Common myeloid progenitor, CD34-positive (primary cell): ENCODE results near the gene SCD5.

Experiments
- CTCF ChIA-PET: fragments of 350-600 bp; sonication (Branson Sonifier 250); formaldehyde crosslinking; loops from one replicate; lab custom pipeline; 2021; ENCODE audit warnings: antibody characterized with exemption; lab: Charles Lee
- POLR2A ChIA-PET: fragments of 350-600 bp; sonication (Branson Sonifier 250); formaldehyde crosslinking; loops from one replicate; lab custom pipeline; 2021; ENCODE audit warnings: antibody characterized with exemption; lab: Charles Lee
- DNase-seq, 3 donors: peaks; one replicate each; pipeline versions ENCODE4 v3.0.0 to v3.0.0-alpha.2; 2013
- H3K27ac ChIP-seq, 2 experiments: 1 replicate in 1 of 2; 2 replicates in 1 of 2; pipeline ENCODE4 v1.7.0; 2013; ENCODE audit warnings: inconsistent platforms in 2 of 2, low read length in 2 of 2, mild to moderate bottlenecking in 2 of 2, low read depth in 1 of 2, moderate library complexity in 1 of 2; ENCODE audit not compliant: severe bottlenecking in 2 of 2, insufficient read depth in 1 of 2, poor library complexity in 1 of 2
- H3K27me3 ChIP-seq, 5 experiments: replicated peaks in 2 of 5; 1 replicate in 3 of 5; 2 replicates in 2 of 5; pipeline versions ENCODE4 v1.6.1 to v1.7.0; 2013; ENCODE audit warnings: low read length in 4 of 5, mild to moderate bottlenecking in 2 of 5, moderate library complexity in 2 of 5, inconsistent platforms in 1 of 5; ENCODE audit not compliant: insufficient read depth in 5 of 5, control insufficient read depth in 4 of 5
- H3K36me3 ChIP-seq, 4 experiments: 1 replicate in 2 of 4; 2 replicates in 2 of 4; pipeline versions ENCODE4 v1.6.1 to v1.7.0; 2013; ENCODE audit warnings: low read length in 3 of 4, control low read depth in 1 of 4, mild to moderate bottlenecking in 1 of 4; ENCODE audit not compliant: control insufficient read depth in 4 of 4, insufficient read depth in 4 of 4
- H3K4me1 ChIP-seq, 4 experiments: 1 replicate in 3 of 4; 2 replicates in 1 of 4; pipeline versions ENCODE4 v1.6.1 to v1.7.1; 2013; ENCODE audit warnings: low read length in 3 of 4, mild to moderate bottlenecking in 3 of 4, control low read depth in 1 of 4, inconsistent platforms in 1 of 4, moderate library complexity in 1 of 4; ENCODE audit not compliant: control insufficient read depth in 4 of 4, insufficient read depth in 4 of 4; ENCODE audit errors: control extremely low read depth in 1 of 4
- H3K4me3 ChIP-seq, 7 experiments: 1 replicate in 4 of 7; 2 replicates in 3 of 7; pipeline versions ENCODE4 v1.5.1 to v1.7.0; 2013; ENCODE audit warnings: mild to moderate bottlenecking in 7 of 7, low read length in 6 of 7, moderate library complexity in 6 of 7, inconsistent platforms in 2 of 7, low read depth in 2 of 7, control low read depth in 1 of 7; ENCODE audit not compliant: insufficient read depth in 4 of 7, control insufficient read depth in 1 of 7; ENCODE audit errors: extremely low read depth in 1 of 7
- H3K9me3 ChIP-seq, 5 experiments: 1 replicate in 4 of 5; 2 replicates in 1 of 5; pipeline versions ENCODE4 v1.6.1 to v1.7.1; 2013; ENCODE audit warnings: low read length in 4 of 5, mild to moderate bottlenecking in 2 of 5, inconsistent platforms in 1 of 5, low read depth in 1 of 5, moderate library complexity in 1 of 5; ENCODE audit not compliant: control insufficient read depth in 4 of 5, insufficient read depth in 2 of 5; ENCODE audit errors: control extremely low read depth in 1 of 5
- WGBS: methylation state at CpG from one replicate; pipeline ENCODE4 v1.1.5; 2013; ENCODE audit not compliant: insufficient coverage; 5-methylcytosine and 5-hydroxymethylcytosine counted together

Gene SCD5

DNA sequence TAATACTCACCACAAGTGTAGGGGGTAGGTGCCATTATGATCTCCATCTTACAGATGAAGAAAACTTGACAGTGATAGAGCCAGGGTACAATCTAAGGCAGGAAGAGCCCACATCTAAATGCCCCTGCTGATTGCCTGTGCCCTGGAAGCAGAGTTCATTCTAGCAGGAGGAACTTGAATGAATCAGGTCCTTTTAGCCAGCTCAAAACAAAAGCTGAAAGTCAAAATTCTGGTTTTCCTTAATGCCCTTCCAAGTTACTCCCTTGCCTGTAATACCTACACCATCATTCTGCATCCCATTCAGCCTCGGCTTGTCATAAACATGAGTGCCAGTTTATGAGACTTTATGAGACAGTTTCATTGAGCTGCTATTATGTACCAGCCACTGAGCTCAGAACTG, 89.6 kb downstream of the SCD5 start:
- Histone ChIP-seq H3K4me3 (no peak overlapping the region), H3K4me1 (no peaks in the 10 kb centered on the region), H3K27ac (no peak overlapping the region), H3K36me3 (no peaks in the 10 kb centered on the region), H3K27me3 (no peaks in the 10 kb centered on the region), H3K9me3 (no peaks in the 10 kb centered on the region)
- ChIA-PET CTCF (no interaction called here), POLR2A (no interaction called here)
- no peak for DNase-seq
- no CpG with 5 or more reads among the region's 1 CpG for WGBS

DNA sequence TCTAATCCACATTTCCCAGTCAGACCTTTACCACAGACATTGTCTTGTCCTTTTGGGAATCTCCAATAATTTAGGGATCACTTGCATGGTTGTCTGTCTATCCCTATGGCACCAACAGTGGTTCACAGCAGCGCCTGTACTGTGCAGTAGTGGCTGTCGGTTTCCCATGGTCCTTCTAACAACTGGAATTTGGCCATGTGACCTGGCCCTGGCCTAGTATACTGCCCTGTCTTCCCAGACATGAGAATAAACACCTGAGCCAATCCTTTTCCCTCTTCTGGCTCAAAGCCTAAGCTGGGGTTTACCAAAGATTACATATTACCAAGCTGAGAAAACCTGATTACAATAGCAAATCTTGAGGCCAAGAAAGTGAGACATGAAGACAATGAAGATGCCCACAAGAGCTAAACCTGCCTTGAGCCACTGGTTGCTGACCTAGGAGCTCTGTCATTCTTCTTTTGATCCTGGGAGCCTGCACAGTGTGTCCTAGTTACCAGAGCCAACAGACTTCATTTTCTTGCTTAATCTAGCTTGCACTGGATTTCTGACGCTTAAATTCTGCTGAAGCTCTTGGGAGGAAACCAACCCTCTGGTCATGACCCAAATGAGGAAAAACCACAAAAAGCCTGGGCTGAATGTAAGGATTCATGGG, 92.1 kb downstream of the SCD5 start:
- ChIA-PET POLR2A (no interaction called here), CTCF (interaction anchor here (1.2 to 1.3 kb wide), 2 partner anchors 11 to 33 kb away, joined by 3 to 4 read pairs; no protein-coding TSS in a partner anchor)
- no peak for DNase-seq
- no peaks in the 10 kb centered on the region for H3K27me3 ChIP-seq
- H3K27ac ChIP-seq = no peak overlapping the region
- H3K4me1 ChIP-seq = no peaks in the 10 kb centered on the region
- H3K4me3 ChIP-seq = no peak overlapping the region
- H3K9me3 ChIP-seq = no peaks in the 10 kb centered on the region
- no peaks in the 10 kb centered on the region for H3K36me3 ChIP-seq
- WGBS = 100% methylated on average over 3 of the region's 3 CpGs

DNA sequence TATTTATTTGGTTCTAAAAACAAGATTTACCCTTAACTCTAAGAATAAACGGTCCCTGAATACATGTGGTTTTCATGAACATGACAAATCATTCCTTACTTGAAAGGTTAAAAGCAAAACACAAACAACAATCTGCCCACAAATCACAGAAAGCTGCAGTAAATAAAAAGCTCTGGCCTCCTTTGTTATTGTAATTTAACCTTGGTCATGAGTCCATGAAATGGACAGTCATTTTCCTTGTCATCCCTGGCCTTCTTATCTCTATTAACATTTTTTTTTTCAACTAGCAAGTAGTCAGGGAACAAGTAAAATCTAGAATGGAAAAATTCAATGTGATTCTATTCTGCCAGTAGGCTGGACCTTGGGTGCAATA, 92.7 kb downstream of the SCD5 start:
- WGBS = 67% methylated on average over 1 of the region's 1 CpG
- H3K36me3 ChIP-seq = no peaks in the 10 kb centered on the region
- H3K9me3 ChIP-seq = no peaks in the 10 kb centered on the region
- DNase-seq = no peak
- ChIA-PET CTCF (interaction anchor here (1.3 kb wide), 1 partner anchor 11 kb away, joined by 3 read pairs; no protein-coding TSS in a partner anchor), POLR2A (no interaction called here)
- H3K27ac ChIP-seq = no peak overlapping the region
- H3K27me3 ChIP-seq = no peaks in the 10 kb centered on the region
- no peaks in the 10 kb centered on the region for H3K4me1 ChIP-seq
- H3K4me3 ChIP-seq = no peak overlapping the region

DNA sequence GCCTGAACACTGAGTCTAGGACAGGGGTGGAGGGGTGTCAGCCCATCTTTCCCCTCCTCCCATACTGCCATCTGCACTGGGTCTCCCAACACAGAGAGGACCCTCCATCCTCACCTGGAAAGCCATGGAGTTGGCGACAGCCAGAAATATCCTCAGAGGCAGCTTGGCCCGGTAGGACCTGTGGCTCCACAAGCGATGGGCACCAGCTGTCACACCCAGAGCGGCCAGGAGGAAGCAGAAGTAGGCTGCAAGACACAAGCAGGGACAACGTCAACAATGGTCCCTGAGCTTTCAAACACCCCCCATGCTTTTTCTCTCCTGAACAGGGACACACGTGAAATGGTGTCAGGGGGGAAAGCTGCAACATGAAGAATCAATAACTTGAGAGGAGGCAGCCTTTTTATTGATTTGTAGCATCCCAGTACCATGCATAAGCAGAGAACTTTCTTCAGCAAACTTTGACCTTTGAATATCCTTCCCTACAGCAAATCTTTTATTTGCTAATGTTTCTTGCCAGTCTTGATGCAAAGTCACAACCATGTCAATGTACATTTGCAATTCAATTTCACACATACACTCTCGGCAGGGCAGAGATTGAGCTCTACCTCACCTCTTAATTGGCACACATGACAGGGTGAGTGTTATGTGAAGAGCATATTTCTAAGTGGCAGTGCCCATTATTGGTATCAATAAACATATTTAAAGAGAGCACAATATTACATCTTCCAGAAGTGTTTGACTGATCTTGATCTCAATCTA, 93.2 kb downstream of the SCD5 start:
- WGBS = 100% methylated on average over 5 of the region's 7 CpGs
- POLR2A ChIA-PET = no interaction called here
- Histone ChIP-seq H3K36me3 (no peaks in the 10 kb centered on the region), H3K9me3 (peaks cover 0 to 1% (median 0%) of the 10 kb centered on the region in 5 experiments), H3K27ac (no peak overlapping the region), H3K4me3 (no peak overlapping the region), H3K4me1 (no peaks in the 10 kb centered on the region), H3K27me3 (no peaks in the 10 kb centered on the region)
- no peak for DNase-seq
- CTCF ChIA-PET = interaction anchor here (1.0 to 1.3 kb wide), 2 partner anchors 10 to 69 kb away, joined by 3 to 4 read pairs; no protein-coding TSS in a partner anchor

DNA sequence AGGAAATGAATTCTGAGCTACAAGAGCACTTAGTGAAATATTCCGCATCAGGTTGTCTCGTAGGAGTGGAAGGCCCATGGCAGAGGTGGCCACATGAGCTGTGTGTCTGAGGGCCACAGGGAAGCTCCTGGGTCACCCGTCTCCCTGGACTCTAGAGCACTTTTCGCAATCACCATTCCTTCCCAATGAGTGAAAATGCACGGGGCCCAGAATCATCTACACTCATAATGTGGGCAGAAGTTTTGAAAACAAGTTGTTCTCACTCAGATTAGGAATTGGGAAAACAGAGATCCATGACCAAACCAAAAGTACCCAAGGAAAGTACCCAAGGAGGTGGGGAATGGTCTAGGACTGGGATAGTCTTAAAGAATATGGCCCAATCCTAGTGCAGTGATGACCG, 94.4 kb downstream of the SCD5 start:
- Histone ChIP-seq H3K4me1 (no peaks in the 10 kb centered on the region), H3K36me3 (no peaks in the 10 kb centered on the region), H3K27ac (no peak overlapping the region), H3K9me3 (peaks cover 0 to 1% (median 0%) of the 10 kb centered on the region in 5 experiments), H3K27me3 (no peaks in the 10 kb centered on the region), H3K4me3 (no peak overlapping the region)
- no peak for DNase-seq
- CTCF ChIA-PET = interaction anchor here (1.0 to 2.2 kb wide), 3 partner anchors 9 to 68 kb away, joined by 3 to 7 read pairs (median 4); no protein-coding TSS in a partner anchor
- POLR2A ChIA-PET = no interaction called here
- WGBS = 94% methylated on average over 5 of the region's 6 CpGs

DNA sequence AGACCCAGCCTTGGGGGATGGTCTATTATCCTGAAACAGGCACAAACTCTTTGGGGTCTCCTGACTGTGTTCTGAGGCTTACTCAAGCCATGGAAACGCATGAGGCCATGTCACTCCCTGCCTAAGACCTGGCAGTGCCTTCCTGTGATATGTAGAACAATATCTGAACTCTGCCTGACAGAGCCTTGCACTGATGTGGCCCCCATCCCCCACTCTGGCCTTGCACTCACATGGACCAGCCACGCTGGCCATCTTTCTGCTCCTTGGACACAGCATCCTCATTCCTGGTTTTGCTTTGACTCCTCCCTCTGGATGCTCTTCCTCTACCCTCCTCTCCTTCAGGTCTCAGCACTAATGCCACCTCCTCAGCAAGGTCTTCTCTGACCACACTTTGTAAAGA, 100.2 kb downstream of the SCD5 start:
- Histone ChIP-seq H3K4me3 (no peak overlapping the region), H3K4me1 (no peaks in the 10 kb centered on the region), H3K27me3 (no peaks in the 10 kb centered on the region), H3K27ac (no peak overlapping the region), H3K9me3 (peaks cover 0 to 1% (median 0%) of the 10 kb centered on the region in 5 experiments), H3K36me3 (peaks cover 0 to 2% (median 0%) of the 10 kb centered on the region in 4 experiments)
- WGBS = 96% methylated on average over 2 of the region's 2 CpGs
- DNase-seq = no peak
- ChIA-PET CTCF (no interaction called here), POLR2A (no interaction called here)

DNA sequence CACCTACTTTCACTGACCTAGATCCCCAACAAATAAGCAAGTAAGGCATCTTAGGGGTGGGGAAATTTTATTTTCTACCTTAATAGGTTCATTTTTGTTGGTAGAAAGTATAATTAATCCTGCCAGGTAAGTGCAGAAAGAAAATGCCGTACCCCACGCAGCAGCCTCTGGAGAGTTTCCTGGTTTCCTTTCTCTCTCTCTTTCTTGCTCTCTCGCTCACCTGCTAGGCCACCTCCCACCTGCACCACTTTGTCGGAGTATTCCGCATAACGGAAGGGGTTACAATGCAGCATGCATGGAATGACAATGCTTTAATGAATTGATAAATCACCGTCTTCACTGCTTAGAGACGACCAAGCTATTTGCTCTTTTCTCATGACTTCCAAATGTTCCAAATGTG, 101.0 kb downstream of the SCD5 start:
- WGBS = 78% methylated on average over 5 of the region's 8 CpGs
- ChIA-PET CTCF (no interaction called here), POLR2A (no interaction called here)
- H3K27me3 ChIP-seq = no peaks in the 10 kb centered on the region
- no peak for DNase-seq
- H3K27ac ChIP-seq = no peak overlapping the region
- no peaks in the 10 kb centered on the region for H3K4me1 ChIP-seq
- H3K36me3 ChIP-seq = peaks cover 0 to 2% (median 0%) of the 10 kb centered on the region in 4 experiments
- no peak overlapping the region for H3K4me3 ChIP-seq
- H3K9me3 ChIP-seq = peaks cover 0 to 1% (median 0%) of the 10 kb centered on the region in 5 experiments
